ENCODE data around the gene BCAS3.

The BCAS3 gene

GRCh38 chr17:61081959-61082358 is 404.3 kb downstream of the BCAS3 start:
- no peak for DNase-seq

GRCh38 chr17:61084260-61084659 is 406.6 kb downstream of the BCAS3 start:
- DNase-seq = no peak

- DNase-seq = no peak
Observed at GRCh38 chr17:61087024-61087423, 409.4 kb downstream of the BCAS3 start.

- DNase-seq = no peak
Observed at GRCh38 chr17:61088556-61088955, 410.9 kb downstream of the BCAS3 start.

DNA sequence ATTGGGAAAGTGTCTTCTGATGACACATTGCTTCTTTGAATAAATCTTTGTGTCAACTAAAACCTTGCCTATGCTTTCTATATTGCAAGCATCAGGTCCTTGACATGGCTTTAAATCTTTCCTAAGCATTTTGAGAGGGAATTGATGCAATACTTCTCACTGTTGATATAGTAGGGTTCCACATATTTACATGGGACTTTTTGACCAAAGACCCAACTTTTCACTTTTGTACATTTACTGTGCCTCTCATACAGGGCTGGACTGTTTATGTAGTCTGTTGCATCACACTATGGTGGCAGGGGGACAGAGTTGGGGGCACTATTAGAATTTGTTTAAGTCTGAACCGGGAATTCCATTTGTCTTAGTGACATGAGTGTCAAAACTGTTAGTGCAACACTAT is 413.4 kb downstream of the BCAS3 start:
- no peak for DNase-seq

DNA sequence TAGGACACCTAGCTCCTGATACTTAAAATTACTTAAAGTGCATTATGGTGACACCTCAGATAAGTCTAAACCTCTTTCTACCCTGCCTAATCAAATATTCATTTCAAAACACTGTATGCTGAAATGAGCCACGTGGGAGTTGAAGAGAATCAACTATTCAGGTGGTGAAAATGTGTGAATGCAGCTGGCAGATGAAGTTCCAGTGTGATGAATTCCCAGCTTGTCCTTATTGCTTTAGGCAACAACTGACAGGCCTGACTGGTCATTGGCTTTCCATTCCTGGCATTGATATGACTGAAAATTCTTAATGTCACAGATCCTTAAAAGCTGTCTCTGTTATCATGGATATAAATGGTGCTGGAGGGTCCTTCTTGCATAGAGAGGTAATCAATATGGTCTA is 420.1 kb downstream of the BCAS3 start:
- DNase-seq = no peak

DNA sequence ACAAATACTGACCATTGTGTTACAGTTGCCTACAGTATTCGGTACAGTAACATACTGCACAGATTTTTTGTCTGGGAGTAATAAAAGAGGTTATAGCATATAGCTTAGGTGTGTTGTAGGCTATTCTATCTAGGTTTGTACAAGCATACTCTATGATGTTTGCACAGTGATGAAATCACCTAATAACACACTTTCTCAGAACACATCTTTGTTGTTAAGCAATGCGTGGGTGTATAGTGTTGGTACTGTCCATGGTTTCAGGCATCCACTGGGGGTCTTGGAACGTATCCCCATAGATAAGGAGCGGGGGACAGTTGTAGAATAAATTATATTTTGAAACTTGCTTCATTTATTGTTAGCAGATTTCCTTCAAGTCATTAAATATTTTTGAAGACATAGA is 428.7 kb downstream of the BCAS3 start:
- no peak for DNase-seq

GRCh38 chr17:61116577-61116976 is 438.9 kb downstream of the BCAS3 start:
- no peak for DNase-seq

- DNase-seq = no peak
Observed at GRCh38 chr17:61117983-61118382, 440.3 kb downstream of the BCAS3 start.

- peak; percentile 21 for DNase-seq
Observed at GRCh38 chr17:61118871-61119270, 441.2 kb downstream of the BCAS3 start.

DNA sequence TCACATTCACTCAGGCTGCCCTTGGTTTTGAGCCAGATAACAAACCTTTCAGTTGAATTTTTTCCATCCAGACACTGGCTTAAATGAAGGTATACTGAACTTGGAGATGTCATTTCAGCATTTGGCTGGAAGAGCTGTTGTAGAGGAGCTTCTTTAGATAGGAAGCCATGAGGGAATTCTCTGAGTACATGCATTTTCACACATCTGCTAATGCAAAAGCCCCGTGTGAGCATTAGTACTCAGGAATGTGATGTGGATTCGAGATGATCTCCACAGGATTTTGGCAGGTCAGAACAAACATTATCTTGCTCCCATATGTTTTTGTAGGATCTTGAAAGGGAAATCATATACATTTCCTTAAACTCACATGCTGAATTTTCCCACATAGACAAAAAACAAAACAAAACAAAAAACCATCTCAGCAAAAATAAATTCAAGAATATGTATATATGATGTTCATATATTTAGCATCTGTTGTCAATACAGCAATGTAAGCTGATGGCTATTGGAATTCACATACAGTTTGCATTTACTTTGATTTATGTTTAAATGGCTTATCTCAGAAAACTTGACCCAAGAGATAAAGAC is 444.8 kb downstream of the BCAS3 start:
- peak; percentile 18 for DNase-seq

GRCh38 chr17:61124562-61124961 is 446.9 kb downstream of the BCAS3 start:
- DNase-seq = peak; percentile 31

DNA sequence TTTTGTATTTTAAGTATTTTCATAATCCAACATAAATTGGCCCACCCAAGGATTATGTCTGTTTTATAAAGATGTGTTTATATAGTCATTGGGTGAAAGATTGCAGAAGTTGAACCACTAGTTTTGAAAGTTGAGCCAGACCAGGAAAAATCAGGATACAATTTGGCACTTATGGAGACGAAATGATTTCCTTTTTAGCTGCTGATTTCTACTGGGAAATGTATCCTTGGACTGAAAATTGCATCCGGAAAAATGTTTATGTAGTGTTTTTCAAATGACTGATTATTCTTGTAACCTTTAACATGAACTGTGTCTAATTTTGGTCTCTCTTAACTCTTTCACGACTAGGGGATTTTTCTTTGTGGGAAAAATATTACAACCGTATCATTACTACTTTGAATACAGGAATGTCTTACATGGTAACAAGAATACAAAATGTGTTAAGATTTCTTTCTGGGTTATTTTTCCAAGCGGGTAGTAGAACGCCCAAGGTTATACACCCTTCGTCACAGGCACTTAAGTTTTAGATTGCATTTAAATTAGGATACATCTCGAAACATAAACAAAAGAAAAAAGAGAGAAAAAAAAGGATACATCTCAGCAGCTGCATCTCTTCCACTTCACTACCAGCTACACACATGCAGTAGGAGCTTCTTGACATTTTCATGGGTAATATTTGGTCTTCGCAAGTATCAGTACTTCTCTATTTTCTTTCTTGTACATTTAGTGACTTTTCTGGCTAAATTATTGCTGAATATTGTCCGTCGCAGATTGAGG is 449.0 kb downstream of the BCAS3 start:
- DNase-seq = no peak

- no peak for DNase-seq
Observed at GRCh38 chr17:61127960-61128359, 450.3 kb downstream of the BCAS3 start.

DNA sequence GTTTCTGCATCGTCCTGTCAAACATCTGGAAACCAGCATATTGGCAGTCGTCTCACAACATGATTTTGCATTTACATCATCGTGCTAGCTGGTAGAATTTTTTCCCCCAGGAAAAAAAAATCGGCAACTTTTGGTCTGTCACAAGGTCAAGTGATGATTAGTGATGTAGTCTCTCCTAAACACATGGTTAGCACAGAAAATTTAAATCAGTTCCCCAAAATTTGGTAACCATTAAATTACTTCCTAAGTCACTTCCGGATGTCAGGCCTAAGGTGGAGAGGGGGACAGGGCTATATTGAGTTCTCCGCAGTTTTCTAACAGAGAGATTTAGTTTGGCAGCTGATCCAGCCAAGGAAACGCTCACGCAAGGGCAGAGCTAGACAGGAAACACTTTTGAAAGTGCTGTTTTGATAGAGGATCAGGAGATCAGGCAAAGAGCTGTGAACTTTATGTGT is 451.0 kb downstream of the BCAS3 start:
- no peak for DNase-seq

- DNase-seq = peak; percentile 33
Observed at GRCh38 chr17:61129267-61130254, 451.9 kb downstream of the BCAS3 start.

DNA sequence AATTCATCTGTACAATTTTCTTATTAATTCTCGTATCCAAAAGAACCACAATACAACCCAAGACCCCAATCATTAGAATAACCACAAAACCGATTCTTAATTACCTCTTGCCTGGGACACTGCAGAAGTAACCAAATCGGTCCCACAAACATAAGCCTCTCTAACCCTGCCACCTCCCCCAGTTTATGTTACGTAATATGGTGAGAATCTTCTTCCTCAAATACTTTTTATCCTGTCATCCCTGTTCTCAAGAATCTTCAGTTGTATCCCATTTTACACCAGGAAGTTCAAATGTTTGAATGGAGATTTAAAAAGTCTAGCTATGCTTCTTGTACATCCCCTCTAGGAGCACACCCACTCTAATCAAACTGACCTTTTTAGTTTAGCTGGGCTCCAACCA is 452.7 kb downstream of the BCAS3 start:
- no peak for DNase-seq

DNA sequence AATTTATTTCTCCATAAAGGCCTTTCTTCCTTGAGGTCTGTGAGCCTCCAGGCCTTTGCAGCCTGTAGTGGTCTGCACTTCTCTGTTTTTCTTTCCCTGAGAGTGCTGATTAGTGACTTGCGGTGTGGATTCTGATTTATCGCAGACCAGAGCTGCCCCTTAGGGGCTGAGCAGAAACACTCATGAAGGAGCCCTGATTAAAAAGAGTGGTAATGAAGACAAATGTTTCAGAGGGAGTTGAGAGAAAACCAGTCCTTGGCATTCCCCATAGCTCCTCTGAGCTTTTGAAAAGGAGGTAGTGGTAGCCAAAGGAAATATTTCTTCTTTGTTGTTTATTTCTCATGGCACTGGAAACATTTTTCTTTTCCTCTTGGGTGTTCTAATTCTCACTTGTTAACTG is 453.9 kb downstream of the BCAS3 start:
- DNase-seq = no peak

GRCh38 chr17:61132524-61132923 is 454.9 kb downstream of the BCAS3 start:
- no peak for DNase-seq

DNA sequence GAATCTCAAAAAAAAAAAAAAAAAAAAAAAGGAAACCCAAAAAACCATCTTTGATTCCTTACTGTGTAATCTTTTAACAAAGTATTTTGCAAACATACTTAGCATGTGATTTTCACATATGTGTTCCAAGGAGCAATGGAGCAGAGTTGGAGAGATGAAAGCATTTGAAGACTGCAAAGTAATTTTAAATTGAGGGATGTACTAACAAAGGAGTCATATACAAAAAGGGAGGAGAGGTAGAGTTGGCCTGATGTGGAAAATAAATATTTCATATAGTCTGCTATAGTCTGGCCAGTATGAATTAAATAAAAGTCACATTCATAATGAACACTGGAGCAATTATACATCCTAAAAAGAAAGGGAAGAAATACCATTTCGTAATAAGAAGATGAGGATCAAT is 456.2 kb downstream of the BCAS3 start:
- DNase-seq = no peak

GRCh38 chr17:61134551-61135235 is 457.0 kb downstream of the BCAS3 start:
- DNase-seq = no peak

- no peak for DNase-seq
Observed at GRCh38 chr17:61135782-61136181, 458.1 kb downstream of the BCAS3 start.

GRCh38 chr17:61136296-61136695 is 458.6 kb downstream of the BCAS3 start:
- DNase-seq = no peak
